NCI-H1417 treated with DMSO at 0.1 percent for 48 hours (cell line): ENCODE measurements around the gene RPL35.
"Not testable (repeated sequence)": the region's sequence is repeated elsewhere in the genome, so short reads cannot be mapped to it uniquely, and the experiment has no call there.

Source experiments
- DNase-seq: peaks from one replicate; lab custom pipeline; 2025; lab: John Stamatoyannopoulos, UW

The RPL35 gene

DNA sequence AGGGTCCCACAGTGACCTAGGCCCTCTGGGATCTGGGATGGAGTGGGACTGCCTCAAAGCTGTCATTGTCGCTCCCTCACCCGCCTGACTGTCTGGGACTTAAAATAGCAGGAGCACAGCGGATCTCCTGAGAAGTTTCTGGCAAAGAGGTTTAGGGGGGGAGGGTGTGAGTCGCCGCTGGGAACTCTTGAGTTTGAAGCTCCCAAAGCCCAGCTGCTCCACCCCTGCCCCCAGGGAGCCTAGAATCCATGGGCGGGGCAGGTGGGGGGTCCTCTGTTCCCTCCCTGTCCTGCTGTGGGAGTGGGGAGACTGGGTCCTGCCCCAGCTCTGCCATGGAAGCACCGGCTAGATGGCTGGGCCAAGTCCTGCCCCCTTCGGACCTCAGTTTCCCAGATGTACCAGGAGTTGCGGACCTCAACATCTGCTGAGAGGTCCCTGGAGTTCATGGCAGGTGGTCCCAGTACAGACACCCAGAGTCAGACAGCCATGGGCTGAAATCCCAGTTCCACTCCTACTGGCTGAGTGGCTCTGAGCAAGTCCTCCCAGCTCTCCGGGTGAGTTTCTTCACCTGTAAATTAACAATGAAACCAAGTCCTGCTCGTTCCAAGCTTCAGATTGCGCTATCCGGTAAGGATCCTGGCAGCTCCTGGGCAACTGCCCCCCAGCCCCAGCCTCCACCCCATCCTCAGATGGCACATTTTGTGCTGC lies 9.5 kb downstream of the RPL35 start:
- DNase-seq, result no peak

- DNase-seq, result no peak
Measured at GRCh38 chr9:124849801-124850200, 12.0 kb downstream of the RPL35 start.

DNA sequence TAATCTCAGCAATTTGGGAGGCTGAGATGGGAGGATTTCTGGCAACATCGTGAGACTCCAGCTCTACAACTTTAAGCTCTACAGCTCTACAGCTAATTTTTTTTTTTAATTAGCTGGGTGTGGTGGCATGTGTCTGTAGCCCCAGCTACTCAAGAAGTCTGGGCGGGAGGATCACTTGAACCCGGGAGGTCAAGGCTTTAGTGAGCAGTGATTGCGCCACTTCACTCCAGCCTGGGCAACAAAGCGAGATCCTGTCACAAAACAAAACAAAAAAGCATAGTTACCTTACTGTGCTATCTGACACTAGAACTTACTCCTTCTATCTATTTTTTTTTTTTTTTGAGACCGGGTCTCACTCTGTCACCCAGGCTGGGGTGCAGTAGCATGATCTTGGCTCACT lies 14.8 kb downstream of the RPL35 start:
- DNase-seq, result no peak

GRCh38 chr9:124846467-124846866 lies 15.3 kb downstream of the RPL35 start:
- not testable (repeated sequence) for DNase-seq

GRCh38 chr9:124844291-124844690 lies 17.5 kb downstream of the RPL35 start:
- DNase-seq, result no peak

DNA sequence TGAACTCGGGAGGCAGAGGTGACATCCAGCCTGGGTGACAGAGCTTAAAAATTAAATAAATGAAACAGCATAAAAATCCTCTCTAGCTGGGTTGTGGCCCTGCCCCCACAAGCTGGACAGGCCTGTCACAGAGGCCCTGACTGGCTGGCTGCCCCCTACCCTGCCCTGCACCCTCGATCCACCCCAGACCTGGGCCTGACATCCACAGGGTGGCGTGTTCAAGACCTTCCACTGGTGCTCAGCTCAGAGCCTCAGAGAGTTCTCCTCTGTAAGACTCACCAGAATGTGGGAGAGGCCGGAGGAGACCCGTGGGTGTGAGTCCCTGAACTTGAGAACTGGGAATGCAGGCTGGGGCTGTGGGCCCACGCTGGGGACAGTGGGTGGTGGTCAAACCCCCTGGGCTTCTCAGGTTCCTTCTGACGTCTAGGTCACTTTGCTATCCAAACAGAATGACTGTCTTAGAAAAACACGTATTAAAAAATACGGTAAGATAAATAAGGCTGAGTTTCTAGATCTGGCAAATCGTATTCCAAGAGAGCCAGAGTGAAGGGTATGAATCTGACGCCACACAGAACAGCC lies 18.2 kb downstream of the RPL35 start:
- no peak for DNase-seq

- no peak for DNase-seq
Measured at GRCh38 chr9:124841075-124841821, 20.5 kb downstream of the RPL35 start.

GRCh38 chr9:124840300-124840833 lies 21.4 kb downstream of the RPL35 start:
- no peak for DNase-seq

DNA sequence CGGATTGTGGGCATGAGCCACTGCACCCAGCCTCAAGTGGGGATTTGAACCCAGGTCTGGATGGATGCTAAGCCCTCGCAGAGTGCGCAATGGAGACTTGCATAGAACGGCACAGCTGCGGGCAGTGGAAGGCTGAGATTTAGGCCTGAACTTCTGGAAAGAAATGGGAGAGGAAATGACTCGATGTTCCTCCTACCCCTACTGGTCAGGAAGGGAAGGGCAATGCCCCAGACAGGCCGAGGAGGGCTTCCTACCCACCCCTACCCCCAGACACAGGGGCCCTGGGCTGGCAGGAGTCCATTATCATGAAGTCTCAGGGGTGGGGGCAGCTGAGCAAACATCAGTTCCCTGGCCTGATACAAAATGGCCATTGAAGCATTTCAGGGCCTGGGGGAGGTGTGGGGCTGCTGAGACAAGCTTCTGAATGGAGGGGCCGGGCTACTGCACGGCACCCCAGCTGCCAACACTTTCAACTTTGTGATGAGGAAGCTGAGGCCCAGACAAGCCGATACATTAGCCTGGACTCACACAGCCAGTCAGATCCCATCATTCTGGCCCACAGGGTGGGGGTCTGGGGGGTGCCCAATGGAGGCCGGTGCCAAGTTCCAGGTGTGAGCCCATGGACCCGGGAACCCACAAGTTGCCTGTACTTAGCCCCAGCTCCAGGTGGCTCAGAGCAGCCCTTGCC lies 22.0 kb downstream of the RPL35 start:
- no peak for DNase-seq

- DNase-seq, result not testable (repeated sequence)
Measured at GRCh38 chr9:124838567-124839275, 23.0 kb downstream of the RPL35 start.

- not testable (repeated sequence) for DNase-seq
Measured at GRCh38 chr9:124838132-124838531, 23.6 kb downstream of the RPL35 start.

DNA sequence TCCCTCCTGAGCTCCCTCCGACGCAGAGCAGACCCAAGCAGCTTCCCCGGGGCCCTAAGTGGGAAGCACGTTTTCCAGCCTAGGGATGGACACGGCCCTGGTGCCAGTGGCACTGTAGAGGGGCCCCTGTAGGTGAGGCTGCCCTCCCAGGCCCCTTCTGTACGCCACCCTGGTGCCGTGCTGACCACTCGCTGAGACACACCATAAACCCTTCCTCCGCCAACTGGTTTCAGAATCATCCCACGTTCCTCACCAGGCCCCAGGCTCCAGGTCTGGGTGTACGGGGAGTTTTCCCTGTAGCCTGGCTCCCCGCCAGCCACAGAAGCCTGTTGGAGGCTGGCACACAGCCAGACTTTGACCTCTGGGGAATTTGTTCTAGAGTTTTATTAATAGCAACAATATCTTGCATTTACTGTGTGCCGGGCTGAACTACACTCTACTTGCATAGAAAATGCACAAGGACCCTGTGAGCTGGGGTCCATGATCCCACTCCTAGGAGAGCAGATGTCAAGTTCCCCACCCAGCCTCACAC lies 26.7 kb downstream of the RPL35 start:
- no peak for DNase-seq

DNA sequence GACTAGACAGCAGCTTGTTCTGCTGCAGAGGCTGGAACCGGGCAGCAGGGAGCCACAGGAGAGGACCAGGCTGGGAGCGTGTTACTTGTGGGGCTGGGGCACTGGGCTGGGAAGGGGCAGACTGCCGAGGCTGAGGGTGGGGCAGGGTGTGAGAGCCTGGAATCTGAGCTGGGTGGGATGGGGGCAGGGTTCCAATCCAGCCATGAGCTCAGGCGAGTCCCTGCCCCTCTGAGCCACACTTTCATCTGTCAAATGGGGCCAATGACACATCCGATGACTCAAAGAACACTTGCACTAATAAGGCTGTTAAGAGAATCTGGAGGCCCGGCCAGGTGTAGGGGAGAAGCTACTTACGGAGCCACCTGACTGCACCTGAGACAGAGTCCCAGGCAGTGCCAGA lies 27.2 kb downstream of the RPL35 start:
- DNase-seq, result no peak

- no peak for DNase-seq
Measured at GRCh38 chr9:124831642-124832364, 30.0 kb downstream of the RPL35 start.

DNA sequence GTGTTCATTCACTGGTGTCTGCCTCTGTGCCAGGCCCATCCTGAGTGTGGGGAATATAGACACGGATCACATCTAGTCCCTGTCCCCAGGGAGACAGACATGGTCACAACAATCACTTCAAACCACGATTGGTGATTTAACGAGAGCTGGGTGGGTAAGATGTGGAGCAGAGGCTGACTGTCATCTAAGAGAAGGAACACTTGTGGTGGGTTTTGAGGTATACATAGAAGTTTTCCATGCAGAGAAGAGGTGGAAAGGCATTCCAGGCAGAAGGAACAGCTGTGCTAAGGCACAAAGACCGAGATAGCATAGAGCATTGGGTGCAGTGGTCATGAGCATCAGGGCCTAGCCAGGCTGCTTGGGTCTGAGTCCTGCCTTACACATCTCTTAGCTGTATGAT lies 31.2 kb downstream of the RPL35 start:
- no peak for DNase-seq

GRCh38 chr9:124829334-124829669 lies 32.5 kb downstream of the RPL35 start:
- DNase-seq, result no peak

DNA sequence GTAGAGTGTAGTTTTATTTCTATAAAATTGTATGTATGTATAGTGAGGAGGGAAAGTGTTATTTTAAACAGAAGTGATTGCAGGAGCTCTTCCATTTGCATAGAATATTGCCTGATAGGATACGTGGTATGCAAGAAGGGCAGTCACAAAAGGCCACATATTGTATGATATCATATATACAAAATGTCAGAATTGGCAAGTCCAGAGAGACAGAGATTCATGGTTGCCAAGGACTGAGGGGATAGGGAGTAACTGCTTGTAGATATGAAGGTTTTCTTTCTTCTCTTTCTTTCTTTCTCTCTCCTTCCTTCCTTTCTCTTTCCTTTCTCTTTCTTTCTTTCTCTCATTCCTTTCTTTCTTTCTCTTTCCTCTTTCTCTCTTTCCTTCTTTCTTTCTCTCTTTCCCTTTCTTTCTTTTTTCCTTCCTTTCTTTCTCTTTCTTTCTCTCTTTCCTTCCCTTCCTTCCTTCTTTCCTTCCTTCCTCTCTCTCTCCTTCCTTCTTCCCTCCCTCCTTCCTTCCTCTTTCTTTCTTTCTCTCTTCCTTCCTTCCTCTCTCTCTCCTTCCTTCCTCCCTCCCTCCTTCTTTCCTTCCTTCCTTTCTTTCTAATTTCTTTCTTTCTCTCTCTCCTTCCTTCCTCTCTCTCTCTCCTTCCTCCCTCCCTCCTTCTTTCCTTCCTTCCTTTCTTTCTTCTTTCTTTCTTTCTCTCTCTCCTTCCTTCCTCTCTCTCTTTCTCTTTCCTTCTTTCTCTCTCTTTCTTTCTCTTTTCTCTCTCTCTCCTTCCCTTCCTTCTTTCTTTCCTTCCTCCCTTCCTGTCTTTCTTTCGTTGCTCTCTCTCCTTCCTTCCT lies 33.0 kb downstream of the RPL35 start:
- no peak for DNase-seq

GRCh38 chr9:124820698-124821623 lies 40.8 kb downstream of the RPL35 start:
- DNase-seq, result no peak
